ENCODE measurements around the gene DECR2. TPM values are rescaled to one million over a fixed set of nuclear protein-coding genes. Genes with fewer than 3 reads are reported as not detected.

Gene DECR2
- total and polyA plus RNA-seq, 9 of the 15 experiments (the other 6 are each of a cell fraction or from before 2014, with no cell fraction given), result 1.0 to 31.9 (median 10.3) TPM

GRCh38 chr16:397736-398332, 3.9 kb upstream of the DECR2 start (continued):
- TF ChIP-seq HBP1 (CRISPR knock-in tag; IDR thresholded peaks at IDR 0.05) (no peak), MAFF (IDR thresholded peaks at IDR 0.05; ENCODE audit: low read length) (no peak), PRPF4 (IDR thresholded peaks at IDR 0.05; ENCODE audit: insufficient read depth, low read depth, low read length, poor library complexity, severe bottlenecking) (no peak), BRD4 (IDR thresholded peaks at IDR 0.05) (no peak), MCM5 (IDR thresholded peaks at IDR 0.05; ENCODE audit: low read depth) (no peak), TCF7 (IDR thresholded peaks at IDR 0.05; ENCODE audit: borderline replicate concordance) (no peak), ZNF316 (IDR thresholded peaks at IDR 0.05) (no peak), FOXA3 (CRISPR knock-in tag; conservative IDR thresholded peaks at IDR 0.05 in 1 of 2, IDR thresholded peaks at IDR 0.05 in 1 of 2) (no peak), CEBPB (tag; IDR thresholded peaks at IDR 0.05) (no peak), ZNF696 (CRISPR knock-in tag; conservative IDR thresholded peaks at IDR 0.05) (no peak), ZNF707 (CRISPR knock-in tag; conservative IDR thresholded peaks at IDR 0.05) (no peak), HNRNPUL1 (IDR thresholded peaks at IDR 0.05; ENCODE audit: low read length) (no peak), NFRKB (IDR thresholded peaks at IDR 0.05; ENCODE audit: low read depth) (no peak), FOXK2 (conservative IDR thresholded peaks at IDR 0.05 in 1 of 2, IDR thresholded peaks at IDR 0.05 in 1 of 2; ENCODE audit: low read depth in 2 of 2) (no peak), TEAD2 (tag; IDR thresholded peaks at IDR 0.05) (no peak), BDP1 (IDR thresholded peaks at IDR 0.05; ENCODE audit: insufficient read depth, insufficient read length) (no peak), HES1 (IDR thresholded peaks at IDR 0.05; ENCODE audit: low read depth) (no peak), CREB1 (IDR thresholded peaks at IDR 0.05) (no peak), CREB1 (CRISPR knock-in tag; IDR thresholded peaks at IDR 0.05) (no peak), ETV5 (CRISPR knock-in tag; IDR thresholded peaks at IDR 0.05; ENCODE audit: low read depth) (no peak), HINFP (tag; conservative IDR thresholded peaks at IDR 0.05; ENCODE audit: low read depth) (no peak), BCLAF1 (IDR thresholded peaks at IDR 0.05; ENCODE audit: borderline replicate concordance in 1 of 2, control insufficient read depth in 1 of 2, low read depth in 2 of 2, low read length in 1 of 2) (no peak)

All from K562 (cell line).